Stomach (tissue), 9 donors: ENCODE measurements around the gene HOXD8. TPM values are rescaled to one million over a fixed set of nuclear protein-coding genes. Genes with fewer than 3 reads are reported as not detected.

Experiments
- DNase-seq, 2 donors: peaks; one replicate each; pipeline versions ENCODE4 v3.0.0 to v3.0.0-alpha.2; 2013 to 2019
- H3K27ac ChIP-seq, 5 donors: fragments of 200-600 bp in 4 of 5; sonication (generic) in 4 of 5; one replicate each; pipeline ENCODE4 v1.5.1; 2013 to 2019; ENCODE audit warnings: mild to moderate bottlenecking in 1 of 5, moderate library complexity in 1 of 5
- H3K27me3 ChIP-seq, 3 donors: fragments of 200-600 bp; sonication (generic); one replicate each; pipeline ENCODE4 v1.5.1; 2017 to 2019; ENCODE audit warnings: mixed run types in 1 of 3
- H3K36me3 ChIP-seq, 4 donors: fragments of 200-600 bp; sonication (generic); 1 replicate in 3 of 4; 2 replicates in 1 of 4; pipeline ENCODE4 v1.5.1; 2016 to 2019
- H3K4me1 ChIP-seq, 4 donors: fragments of 200-600 bp; sonication (generic); one replicate each; pipeline ENCODE4 v1.5.1; 2016 to 2019
- H3K4me3 ChIP-seq, 4 donors: fragments of 200-600 bp; sonication (generic) in 3 of 4; one replicate each; pipeline ENCODE4 v1.5.1; 2016 to 2019; ENCODE audit warnings: mild to moderate bottlenecking in 1 of 4
- H3K9me3 ChIP-seq, 4 donors: fragments of 200-600 bp; sonication (generic); one replicate each; pipeline ENCODE4 v1.5.1; 2016 to 2019
- EP300 ChIP-seq: sonication (generic); formaldehyde crosslinking; IDR thresholded peaks from one replicate; pipeline ENCODE4 v1.6.1; 2017; ENCODE audit warnings: antibody characterized with exemption
- POLR2A ChIP-seq, 4 donors: fragments of 450-650 bp; IDR thresholded peaks; one replicate each; pipeline ENCODE4 v1.6.1; 2016; ENCODE audit warnings: antibody characterized with exemption in 4 of 4, control low read depth in 2 of 4, mild to moderate bottlenecking in 1 of 4, moderate library complexity in 1 of 4
- POLR2AphosphoS5 ChIP-seq, 3 donors: sonication (generic); formaldehyde crosslinking; IDR thresholded peaks; one replicate each; pipeline ENCODE4 v1.6.1; 2016; ENCODE audit warnings: antibody characterized with exemption in 3 of 3
- WGBS, 5 donors: extraction: QIAGEN DNeasy Blood & Tissue Kit in 3 of 5; methylation state at CpG; one replicate each; pipeline versions ENCODE4 v1.1.5 to v1.1.7; 2013 to 2018; 5-methylcytosine and 5-hydroxymethylcytosine counted together
- intact Hi-C: fragments of 100-400 bp; cut with DNase I; formaldehyde crosslinking; loops from one replicate; pipeline ENCODE4 v1.15.1; 2023; ENCODE audit warnings: low total_unique reads
- polyA plus RNA-seq, 3 donors: library from polyadenylated mRNA; stranded (reverse); fragments of 200-250 nt; gene quantifications; one replicate each; pipeline ENCODE4 v1.2.3, GENCODE V29; 2013
- total RNA-seq, 5 donors: library from RNA; depleted of rRNA; stranded (reverse); fragments of >200 nt; gene quantifications; one replicate each; pipeline versions ENCODE4 v1.1.0 to v1.2.3, GENCODE V29; 2014 to 2016
- TF ChIP-seq, protein P1 (sequence below), 7 experiments: fragments of 450-650 bp in 4 of 7; fragments of 200-600 bp in 3 of 7; sonication (generic) in 3 of 7; IDR thresholded peaks; one replicate each; pipeline ENCODE4 v1.5.1; 2016 to 2019; ENCODE audit warnings: antibody characterized with exemption in 7 of 7, control low read depth in 2 of 7, mild to moderate bottlenecking in 1 of 7
- donor health status: healthy with polysubstance abuse.
- donor health status: Bipolar disorder and iron deficiency.
- donor health status: healthy.

HOXD8 gene
- total and polyA plus RNA-seq, 8 donors, result 0.58 to 15.9 (median 1.8) TPM; not detected in 2

DNA sequence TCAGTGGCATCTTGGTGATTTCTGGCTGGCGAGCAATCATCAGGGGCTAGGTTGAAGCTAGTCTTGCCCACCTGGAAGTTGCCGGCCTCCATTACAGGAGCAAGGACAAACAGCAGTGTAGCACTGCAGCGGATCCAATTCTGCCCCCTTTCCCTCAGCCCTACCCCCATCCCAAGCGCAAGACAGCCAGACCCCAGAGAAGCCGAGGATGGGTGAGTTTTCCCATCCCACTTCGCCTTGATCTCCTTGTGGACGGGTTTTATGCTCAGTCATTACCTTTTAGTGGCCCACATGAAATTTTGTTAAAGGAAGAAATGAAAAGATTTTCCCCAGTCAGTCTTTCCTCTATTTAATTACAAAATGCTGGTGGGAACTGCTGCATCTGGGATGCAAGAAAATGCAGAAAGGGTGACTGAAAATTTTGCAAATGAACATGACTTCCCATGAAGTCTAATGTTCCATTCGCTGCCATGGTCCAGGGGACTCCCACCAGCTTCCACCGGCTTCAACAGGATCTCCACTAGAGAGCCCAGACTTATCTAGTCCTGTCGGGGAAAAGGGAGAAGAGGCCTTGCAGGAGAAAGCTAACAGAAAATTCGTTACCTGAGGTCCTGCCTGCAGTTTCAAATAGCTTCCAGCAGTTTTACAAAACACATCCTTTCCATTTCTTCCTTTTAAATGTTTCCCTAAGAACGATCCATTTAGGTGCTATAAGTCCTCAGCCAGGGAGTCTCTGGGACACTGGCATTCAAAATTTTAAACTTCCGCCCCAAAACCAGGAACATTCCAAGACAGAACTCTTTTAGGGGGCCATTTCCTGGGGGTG lies 8.9 kb upstream of the HOXD8 start:
- Histone ChIP-seq H3K9me3 (peaks cover 0 to 23% (median 6%) of the 10 kb centered on the region in 4 donors), H3K27me3 (peaks cover 65 to 100% (median 97%) of the 10 kb centered on the region in 3 donors), H3K4me1 (peaks cover 11 to 33% (median 20%) of the 10 kb centered on the region in 4 donors), H3K36me3 (no peaks in the 10 kb centered on the region), H3K4me3 (no peak overlapping the region), H3K27ac (no peak overlapping the region)
- TF ChIP-seq EP300, result no peak
- no peak for TF ChIP-seq POLR2A (IDR thresholded peaks at IDR 0.05)
- TF ChIP-seq POLR2AphosphoS5 (IDR thresholded peaks at IDR 0.05), result no peak
- TF ChIP-seq, protein P1, sequence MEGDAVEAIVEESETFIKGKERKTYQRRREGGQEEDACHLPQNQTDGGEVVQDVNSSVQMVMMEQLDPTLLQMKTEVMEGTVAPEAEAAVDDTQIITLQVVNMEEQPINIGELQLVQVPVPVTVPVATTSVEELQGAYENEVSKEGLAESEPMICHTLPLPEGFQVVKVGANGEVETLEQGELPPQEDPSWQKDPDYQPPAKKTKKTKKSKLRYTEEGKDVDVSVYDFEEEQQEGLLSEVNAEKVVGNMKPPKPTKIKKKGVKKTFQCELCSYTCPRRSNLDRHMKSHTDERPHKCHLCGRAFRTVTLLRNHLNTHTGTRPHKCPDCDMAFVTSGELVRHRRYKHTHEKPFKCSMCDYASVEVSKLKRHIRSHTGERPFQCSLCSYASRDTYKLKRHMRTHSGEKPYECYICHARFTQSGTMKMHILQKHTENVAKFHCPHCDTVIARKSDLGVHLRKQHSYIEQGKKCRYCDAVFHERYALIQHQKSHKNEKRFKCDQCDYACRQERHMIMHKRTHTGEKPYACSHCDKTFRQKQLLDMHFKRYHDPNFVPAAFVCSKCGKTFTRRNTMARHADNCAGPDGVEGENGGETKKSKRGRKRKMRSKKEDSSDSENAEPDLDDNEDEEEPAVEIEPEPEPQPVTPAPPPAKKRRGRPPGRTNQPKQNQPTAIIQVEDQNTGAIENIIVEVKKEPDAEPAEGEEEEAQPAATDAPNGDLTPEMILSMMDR (IDR thresholded peaks at IDR 0.05), result no peak
- 12 to 18% (median 17%) methylated on average over 13 of the region's 13 CpGs for WGBS, 5 donors
- no peak for DNase-seq
- intact Hi-C loops, result loop anchor here (10.0 kb wide), 1 partner anchor 534 kb away; no protein-coding TSS in a partner anchor

DNA sequence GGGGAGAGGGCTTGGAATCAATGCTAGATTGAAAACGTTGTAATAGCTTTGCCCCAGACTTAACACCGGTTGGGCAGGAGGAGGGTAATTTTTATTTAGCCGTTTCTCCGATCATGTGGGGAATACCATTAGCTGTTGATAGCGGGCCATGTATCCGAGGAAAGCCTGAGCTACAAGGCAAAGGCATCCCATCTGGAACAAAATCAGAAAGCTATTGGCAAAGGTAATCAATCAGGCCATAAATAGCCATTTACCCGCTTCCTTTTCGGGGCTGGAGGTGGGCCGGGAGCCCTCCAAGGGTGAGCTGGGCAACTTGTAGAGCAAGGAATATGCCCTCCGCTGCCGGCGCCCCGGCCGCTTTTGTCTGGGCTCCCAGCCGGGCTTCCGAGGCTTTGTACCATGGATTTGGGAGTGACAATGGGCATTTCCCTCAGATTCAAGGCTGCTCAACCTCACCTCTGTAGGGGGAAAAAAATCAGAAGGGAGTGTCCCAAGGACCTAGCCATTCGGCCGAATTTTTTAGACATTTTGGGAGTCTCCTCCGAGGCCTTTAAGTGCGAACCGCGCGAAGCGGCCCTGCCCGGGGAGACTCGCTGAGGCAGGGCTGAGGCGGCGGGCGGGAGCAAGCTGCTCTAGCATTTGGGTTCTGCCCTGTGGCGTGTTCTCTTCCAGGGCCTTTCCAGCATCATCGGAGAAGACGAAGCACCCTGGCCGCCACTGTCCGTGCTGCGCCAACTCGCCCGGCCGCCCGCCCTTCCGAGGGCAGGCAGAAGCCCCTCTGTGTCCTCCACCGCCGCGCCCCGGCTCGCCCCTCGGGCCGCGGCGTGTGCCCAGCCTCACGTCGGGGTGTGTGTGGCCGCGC lies 8.1 kb upstream of the HOXD8 start:
- H3K4me3 ChIP-seq, result peak overlapping the region in 3 of 4 donors; percentile 39 to 47 (median 41)

DNA sequence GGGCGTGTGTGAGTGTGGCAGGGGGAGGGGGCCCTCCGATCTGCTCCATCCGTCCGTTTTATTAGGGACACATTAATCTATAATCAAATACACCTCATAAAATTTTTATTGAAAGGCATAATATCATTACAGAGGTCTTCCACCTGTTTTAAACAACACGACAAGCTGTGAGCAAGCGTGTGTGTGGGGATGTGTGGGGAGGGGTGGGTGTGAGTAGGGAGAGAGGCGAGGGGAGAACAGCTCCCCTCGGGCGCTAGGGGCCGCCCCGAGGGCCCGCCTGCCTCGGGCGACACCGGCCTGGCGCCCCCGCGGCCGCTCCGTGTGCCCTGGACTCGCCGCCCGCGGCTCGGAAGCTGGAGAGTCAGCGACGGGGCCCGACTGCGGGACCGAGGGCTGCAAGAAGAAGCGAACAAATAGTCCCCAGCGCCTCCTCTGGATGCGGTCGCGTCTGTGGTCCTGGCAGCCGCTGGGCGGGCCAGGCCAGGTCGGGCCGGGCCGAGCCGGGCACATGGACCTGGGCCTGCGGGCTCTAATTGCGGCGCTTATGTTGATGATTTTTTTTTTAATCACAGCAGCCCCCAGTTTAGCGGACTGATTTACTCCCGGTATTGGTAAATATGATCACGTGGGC lies 7.3 kb upstream of the HOXD8 start:
- peak overlapping the region in 1 of 5 donors; percentile 66 for H3K27ac ChIP-seq
- intact Hi-C loops, result loop anchor here (10.0 kb wide), 1 partner anchor 533 kb away; no protein-coding TSS in a partner anchor
- peak overlapping the region; percentile 38 to 47 (median 40) for H3K4me3 ChIP-seq
- H3K9me3 ChIP-seq, result peaks cover 0 to 23% (median 1%) of the 10 kb centered on the region in 4 donors
- 2 to 9% (median 7%) methylated on average over 21 to 47 of the region's 47 CpGs for WGBS, 5 donors
- peaks cover 57 to 100% (median 95%) of the 10 kb centered on the region in 3 donors for H3K27me3 ChIP-seq
- H3K4me1 ChIP-seq, result peaks cover 11 to 28% (median 20%) of the 10 kb centered on the region in 4 donors
- H3K36me3 ChIP-seq, result no peaks in the 10 kb centered on the region
- TF ChIP-seq POLR2AphosphoS5 (IDR thresholded peaks at IDR 0.05), result no peak
- TF ChIP-seq, protein P1 (IDR thresholded peaks at IDR 0.05), result no peak
- TF ChIP-seq EP300, result no peak
- no peak for TF ChIP-seq POLR2A (IDR thresholded peaks at IDR 0.05)
- no peak for DNase-seq

More for the DNA sequence above, 8.1 kb upstream of the HOXD8 start:
- Histone ChIP-seq H3K9me3 (peaks cover 0 to 23% (median 5%) of the 10 kb centered on the region in 4 donors), H3K4me1 (peaks cover 11 to 26% (median 19%) of the 10 kb centered on the region in 4 donors), H3K27ac (no peak overlapping the region), H3K27me3 (peaks cover 64 to 100% (median 97%) of the 10 kb centered on the region in 3 donors), H3K36me3 (no peaks in the 10 kb centered on the region)
- DNase-seq, result no peak
- TF ChIP-seq EP300 (no peak), POLR2A (IDR thresholded peaks at IDR 0.05) (no peak), POLR2AphosphoS5 (IDR thresholded peaks at IDR 0.05) (no peak)
- TF ChIP-seq, protein P1 (IDR thresholded peaks at IDR 0.05), result no peak
- intact Hi-C loops, result loop anchor here (10.0 kb wide), 1 partner anchor 533 kb away; no protein-coding TSS in a partner anchor
- WGBS, 5 donors, result 9 to 20% (median 15%) methylated on average over 29 to 53 of the region's 53 CpGs
